ENCODE measurements around the gene CPNE9.

The CPNE9 gene

GRCh38 chr3:9778143-9779074, 74.8 kb downstream of the CPNE9 start:
- peak; percentile 57 to 70 for DNase-seq (ENCODE audit: low read depth in 2 of 2)

GRCh38 chr3:9779075-9779593, 75.5 kb downstream of the CPNE9 start:
- DNase-seq (ENCODE audit: low read depth in 2 of 2), result no peak
